ENCODE results near the gene RPL7L1.
"Not testable (repeated sequence)": the region's sequence is repeated elsewhere in the genome, so short reads cannot be mapped to it uniquely, and the experiment has no call there.

RPL7L1 gene

GRCh38 chr6:42885702-42886101 is 6.3 kb downstream of the RPL7L1 start:
- Histone ChIP-seq H3K4me3 (ENCODE audit: low read length) (no peak overlapping the region), H3K27ac (ENCODE audit: low read length) (no peak overlapping the region)

GRCh38 chr6:42888201-42888600 is 8.8 kb downstream of the RPL7L1 start:
- H3K36me3 ChIP-seq (replicated peaks; ENCODE audit: low read depth, low read length) = peaks cover 27% of the 10 kb centered on the region
- not testable (repeated sequence) for H4K20me1 ChIP-seq (ENCODE audit: insufficient read depth, low read length); H3K4me3 ChIP-seq (ENCODE audit: low read length); H3K4me2 ChIP-seq (ENCODE audit: low read length); H3K9me3 ChIP-seq (ENCODE audit: insufficient read depth, low read length); H3K27me3 ChIP-seq (ENCODE audit: low read depth, low read length); H3K9ac ChIP-seq (ENCODE audit: low read length); H2AFZ ChIP-seq (ENCODE audit: low read depth, low read length); H3K27ac ChIP-seq (ENCODE audit: low read length)
- peaks cover 32% of the 10 kb centered on the region for H3K79me2 ChIP-seq (ENCODE audit: low read length)
- H3K4me1 ChIP-seq (ENCODE audit: low read length) = peaks cover 14% of the 10 kb centered on the region

More at GRCh38 chr6:42885702-42886101, 6.3 kb downstream of the RPL7L1 start:
- Histone ChIP-seq H3K9me3 (ENCODE audit: insufficient read depth, low read length) (no peaks in the 10 kb centered on the region), H2AFZ (ENCODE audit: low read depth, low read length) (no peak overlapping the region), H3K79me2 (ENCODE audit: low read length) (peaks cover 57% of the 10 kb centered on the region), H3K4me1 (ENCODE audit: low read length) (peaks cover 8% of the 10 kb centered on the region), H3K9ac (ENCODE audit: low read length) (no peak overlapping the region), H3K27me3 (ENCODE audit: low read depth, low read length) (no peaks in the 10 kb centered on the region), H3K36me3 (replicated peaks; ENCODE audit: low read depth, low read length) (peaks cover 37% of the 10 kb centered on the region), H4K20me1 (ENCODE audit: insufficient read depth, low read length) (peaks cover 6% of the 10 kb centered on the region; the same call in 1 of the 2 replicates), H3K4me2 (ENCODE audit: low read length) (no peak overlapping the region)
- TF ChIP-seq CTCF (IDR thresholded peaks at IDR 0.05; ENCODE audit: low read depth, low read length) (no peak), EZH2phosphoT487 (IDR thresholded peaks at IDR 0.05; ENCODE audit: low read depth) (no peak)

DNA sequence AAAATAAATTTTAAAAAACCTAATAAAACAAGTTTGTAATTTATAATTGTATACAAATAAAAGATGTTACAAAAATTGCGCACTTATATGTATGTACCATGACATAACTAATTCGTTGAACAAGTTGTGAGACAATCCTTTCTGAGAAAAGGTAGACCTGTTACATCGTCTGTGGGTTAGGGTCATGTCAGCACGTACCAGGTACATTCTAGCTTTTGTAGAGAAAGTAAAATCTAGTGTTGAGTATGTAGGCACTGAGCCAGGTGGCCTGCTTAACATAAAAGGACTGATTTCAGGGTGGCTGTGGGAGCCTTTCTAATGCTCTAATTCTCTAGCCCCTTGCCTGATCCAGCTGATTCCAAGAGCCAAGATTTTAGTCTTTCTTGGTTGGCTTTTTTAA is 10.4 kb downstream of the RPL7L1 start:
- TF ChIP-seq CTCF (IDR thresholded peaks at IDR 0.05; ENCODE audit: low read depth, low read length) (no peak), EZH2phosphoT487 (IDR thresholded peaks at IDR 0.05; ENCODE audit: low read depth) (no peak)
- no peaks in the 10 kb centered on the region for H3K27me3 ChIP-seq (ENCODE audit: low read depth, low read length)
- H3K4me2 ChIP-seq (ENCODE audit: low read length) = peak overlapping the region; percentile 94
- peak overlapping the region; percentile 86 for H3K4me3 ChIP-seq (ENCODE audit: low read length)
- H3K36me3 ChIP-seq (replicated peaks; ENCODE audit: low read depth, low read length) = peaks cover 11% of the 10 kb centered on the region
- H2AFZ ChIP-seq (ENCODE audit: low read depth, low read length) = no peak overlapping the region
- H3K9ac ChIP-seq (ENCODE audit: low read length) = peak overlapping the region; percentile 83
- peaks cover 28% of the 10 kb centered on the region for H3K4me1 ChIP-seq (ENCODE audit: low read length)
- no peaks in the 10 kb centered on the region for H3K9me3 ChIP-seq (ENCODE audit: insufficient read depth, low read length)
- peak overlapping the region; percentile 82 for H3K27ac ChIP-seq (ENCODE audit: low read length)
- H4K20me1 ChIP-seq (ENCODE audit: insufficient read depth, low read length) = no peaks in the 10 kb centered on the region
- H3K79me2 ChIP-seq (ENCODE audit: low read length) = peaks cover 15% of the 10 kb centered on the region

GRCh38 chr6:42890311-42891198 is 11.1 kb downstream of the RPL7L1 start:
- Histone ChIP-seq H4K20me1 (ENCODE audit: insufficient read depth, low read length) (no peaks in the 10 kb centered on the region), H3K27ac (ENCODE audit: low read length) (peak overlapping the region; percentile 82), H3K4me1 (ENCODE audit: low read length) (peaks cover 28% of the 10 kb centered on the region), H3K36me3 (replicated peaks; ENCODE audit: low read depth, low read length) (peaks cover 6% of the 10 kb centered on the region), H3K9ac (ENCODE audit: low read length) (peak overlapping the region; percentile 83), H3K79me2 (ENCODE audit: low read length) (peaks cover 11% of the 10 kb centered on the region; the same call in 1 of the 2 replicates), H2AFZ (ENCODE audit: low read depth, low read length) (peak overlapping the region; percentile 79), H3K9me3 (ENCODE audit: insufficient read depth, low read length) (no peaks in the 10 kb centered on the region), H3K4me2 (ENCODE audit: low read length) (peak overlapping the region; percentile 94), H3K4me3 (ENCODE audit: low read length) (peak overlapping the region; percentile 86), H3K27me3 (ENCODE audit: low read depth, low read length) (no peaks in the 10 kb centered on the region)
- TF ChIP-seq EZH2phosphoT487 (IDR thresholded peaks at IDR 0.05; ENCODE audit: low read depth) = no peak
- TF ChIP-seq CTCF (IDR thresholded peaks at IDR 0.05; ENCODE audit: low read depth, low read length) = no peak

Data from OCI-LY3 (cell line).